Transverse colon (tissue), 3 donors: ENCODE data around the gene WASF2.

Experiments
- POLR2A ChIP-seq: fragments of 450-650 bp; IDR thresholded peaks from one replicate; pipeline ENCODE4 v1.6.1; 2016; ENCODE audit warnings: antibody characterized with exemption, mild to moderate bottlenecking, moderate library complexity
- POLR2AphosphoS5 ChIP-seq, 3 donors: sonication (generic); formaldehyde crosslinking; IDR thresholded peaks; one replicate each; pipeline ENCODE4 v1.6.1; 2016; ENCODE audit warnings: antibody characterized with exemption in 3 of 3

DNA sequence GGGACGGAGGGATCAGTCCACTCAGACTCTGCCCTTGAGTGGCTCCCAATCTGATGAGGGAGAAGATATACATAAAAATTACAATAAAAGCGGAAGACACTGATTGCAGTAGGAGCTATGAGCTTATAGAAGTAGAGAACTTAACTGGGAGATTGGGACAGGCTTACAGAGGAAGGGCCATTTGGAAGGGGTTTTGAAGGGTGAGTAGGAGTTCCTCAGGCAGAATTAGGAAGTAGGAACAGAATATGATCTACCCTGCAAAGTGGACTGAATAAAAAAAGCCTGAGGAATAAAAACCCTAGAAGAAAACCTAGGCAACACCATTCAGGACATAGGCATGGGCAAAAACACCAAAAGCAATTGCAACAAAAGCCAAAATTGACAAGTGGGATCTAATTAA is 9.2 kb upstream of the WASF2 start:
- TF ChIP-seq POLR2A: no peak
- no peak for TF ChIP-seq POLR2AphosphoS5 (IDR thresholded peaks at IDR 0.05)
